Dendritic cell treated with granulocyte-macrophage colony-stimulating factor and Interleukin-4, amounts not matched to agents 40 ng/mL and 50 ng/mL, for 4 days (primary cell): Measurements from ENCODE around the gene PLD5.
"Not testable (repeated sequence)": the region's sequence is repeated elsewhere in the genome, so short reads cannot be mapped to it uniquely, and the experiment has no call there.

Experiments used
- H3K27ac Mint-ChIP-seq: one replicate; pipeline ENCODE4 v1.8.0; 2022; ENCODE audit warnings: mild to moderate bottlenecking, mixed read lengths
- H3K27me3 Mint-ChIP-seq: one replicate; pipeline ENCODE4 v1.8.0; 2022; ENCODE audit warnings: mild to moderate bottlenecking, mixed read lengths
- H3K36me3 Mint-ChIP-seq: one replicate; pipeline ENCODE4 v1.8.0; 2022; ENCODE audit warnings: low read depth, mixed read lengths
- H3K4me1 Mint-ChIP-seq: one replicate; pipeline ENCODE4 v1.8.0; 2022; ENCODE audit warnings: low read depth, mixed read lengths
- H3K4me3 Mint-ChIP-seq: one replicate; pipeline ENCODE4 v1.8.0; 2022; ENCODE audit warnings: mild to moderate bottlenecking, moderate library complexity, mixed read lengths
- H3K9me3 Mint-ChIP-seq: one replicate; pipeline ENCODE4 v1.8.0; 2022; ENCODE audit warnings: mixed read lengths
- intact Hi-C: fragments of 100-400 bp; cut with micrococcal nuclease; formaldehyde crosslinking; loops from one replicate; pipeline ENCODE4 v1.15.0; 2022

Gene PLD5

GRCh38 chr1:242081446-242081845 lies 443.1 kb downstream of the PLD5 start:
- Mint-ChIP-seq H3K9me3 (no peaks in the 10 kb centered on the region), H3K27ac (no peak overlapping the region), H3K36me3 (no peaks in the 10 kb centered on the region), H3K4me3 (no peak overlapping the region), H3K4me1 (no peaks in the 10 kb centered on the region), H3K27me3 (no peaks in the 10 kb centered on the region)
- intact Hi-C loops, result no loop called here

DNA sequence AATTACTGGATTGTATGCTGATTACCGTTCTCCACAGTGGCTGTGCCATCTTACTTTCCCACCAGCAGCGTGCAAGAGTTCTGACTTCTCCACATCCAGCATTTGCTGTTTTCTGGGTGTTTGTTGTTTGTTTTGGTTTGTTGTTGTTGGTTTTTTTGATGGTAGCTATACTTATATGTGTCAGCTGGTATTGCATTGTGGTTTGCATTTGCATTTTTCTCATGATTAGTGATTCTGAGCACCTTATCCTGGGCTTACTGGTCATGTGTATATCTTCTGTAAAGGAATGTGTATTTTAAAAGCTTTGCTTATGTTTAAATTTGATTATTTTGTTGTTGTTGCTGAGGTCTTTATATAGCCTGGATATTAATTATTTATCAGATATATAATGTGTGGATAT lies 458.7 kb downstream of the PLD5 start:
- Mint-ChIP-seq H3K9me3 (no peaks in the 10 kb centered on the region), H3K4me3 (no peak overlapping the region), H3K27ac (no peak overlapping the region), H3K36me3 (no peaks in the 10 kb centered on the region), H3K4me1 (no peaks in the 10 kb centered on the region), H3K27me3 (no peaks in the 10 kb centered on the region)
- intact Hi-C loops, result no loop called here

DNA sequence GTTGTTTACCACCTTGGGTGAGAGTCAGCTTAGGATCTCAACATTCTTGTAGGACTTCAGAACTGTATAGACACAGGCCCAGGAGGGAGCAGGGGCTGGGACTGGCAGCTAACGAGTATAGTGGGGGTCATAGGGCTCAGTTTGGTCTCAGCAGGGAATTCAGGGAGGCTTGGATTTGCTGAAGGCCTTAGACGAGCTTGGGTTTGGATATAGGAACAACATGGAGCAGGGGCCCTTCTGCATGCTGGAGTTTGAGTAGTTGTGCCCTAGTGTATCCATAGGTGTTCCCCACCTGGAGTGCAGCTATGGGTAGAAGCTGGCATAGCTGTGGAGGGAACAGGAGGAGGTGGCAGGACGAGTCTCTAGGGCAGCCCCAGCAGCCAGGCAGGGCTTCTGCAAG lies 462.2 kb downstream of the PLD5 start:
- intact Hi-C loops, result no loop called here
- Mint-ChIP-seq H3K4me3 (no peak overlapping the region), H3K36me3 (no peaks in the 10 kb centered on the region), H3K4me1 (no peaks in the 10 kb centered on the region), H3K27ac (no peak overlapping the region), H3K9me3 (no peaks in the 10 kb centered on the region), H3K27me3 (no peaks in the 10 kb centered on the region)

DNA sequence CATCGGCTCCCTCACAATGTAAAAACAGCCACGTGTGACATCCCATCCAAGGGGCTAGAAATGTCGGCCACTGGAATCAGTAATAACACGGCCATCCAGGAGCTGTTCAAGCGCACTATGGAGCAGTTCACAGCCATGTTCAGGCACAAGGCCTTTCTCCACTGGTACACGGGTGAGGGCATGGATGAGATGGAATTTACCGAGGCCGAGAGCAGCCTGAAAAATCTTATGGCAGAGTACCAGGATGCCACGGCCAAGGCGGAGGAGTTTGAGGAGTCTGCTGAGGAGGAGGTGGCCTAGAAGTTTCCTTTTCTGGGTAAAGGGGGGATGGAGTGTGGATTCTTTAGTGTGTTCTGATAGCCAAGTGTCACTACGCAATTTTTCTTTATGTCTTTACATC lies 464.5 kb downstream of the PLD5 start:
- Mint-ChIP-seq H3K36me3 (no peaks in the 10 kb centered on the region), H3K4me3 (no peak overlapping the region), H3K9me3 (no peaks in the 10 kb centered on the region), H3K27ac (no peak overlapping the region), H3K27me3 (no peaks in the 10 kb centered on the region), H3K4me1 (no peaks in the 10 kb centered on the region)
- intact Hi-C loops, result no loop called here

GRCh38 chr1:242058582-242058981 lies 465.9 kb downstream of the PLD5 start:
- H3K9me3 Mint-ChIP-seq, intact Hi-C loops, H3K27me3 Mint-ChIP-seq, H3K27ac Mint-ChIP-seq, H3K36me3 Mint-ChIP-seq, H3K4me3 Mint-ChIP-seq, H3K4me1 Mint-ChIP-seq: not testable (repeated sequence)

- H3K27me3 Mint-ChIP-seq, H3K9me3 Mint-ChIP-seq, intact Hi-C loops, H3K4me3 Mint-ChIP-seq, H3K4me1 Mint-ChIP-seq, H3K27ac Mint-ChIP-seq, H3K36me3 Mint-ChIP-seq: not testable (repeated sequence)
Measured at GRCh38 chr1:242058181-242058580, 466.3 kb downstream of the PLD5 start.

DNA sequence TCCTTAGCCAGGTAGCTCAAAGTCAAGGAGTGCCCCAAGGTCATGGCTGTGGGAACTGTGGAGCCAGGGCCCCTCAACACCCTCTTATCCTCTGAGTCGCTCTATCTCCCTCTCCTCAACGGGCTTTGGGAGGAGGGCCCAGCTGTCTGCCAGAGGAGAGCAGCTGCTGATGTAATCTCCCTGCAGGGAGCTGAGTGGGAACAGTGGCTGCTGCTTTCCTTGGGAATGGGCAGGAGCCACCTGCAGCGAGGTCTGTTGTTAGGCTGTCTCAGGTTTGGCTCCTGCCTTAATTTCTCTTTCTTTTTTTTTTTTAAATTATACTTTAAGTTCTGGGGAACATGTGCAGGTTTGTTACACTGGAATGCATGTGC lies 466.8 kb downstream of the PLD5 start:
- Mint-ChIP-seq H3K27me3 (no peaks in the 10 kb centered on the region), H3K27ac (no peak overlapping the region), H3K36me3 (no peaks in the 10 kb centered on the region), H3K4me3 (no peak overlapping the region), H3K9me3 (no peaks in the 10 kb centered on the region), H3K4me1 (no peaks in the 10 kb centered on the region)
- intact Hi-C loops, result no loop called here

DNA sequence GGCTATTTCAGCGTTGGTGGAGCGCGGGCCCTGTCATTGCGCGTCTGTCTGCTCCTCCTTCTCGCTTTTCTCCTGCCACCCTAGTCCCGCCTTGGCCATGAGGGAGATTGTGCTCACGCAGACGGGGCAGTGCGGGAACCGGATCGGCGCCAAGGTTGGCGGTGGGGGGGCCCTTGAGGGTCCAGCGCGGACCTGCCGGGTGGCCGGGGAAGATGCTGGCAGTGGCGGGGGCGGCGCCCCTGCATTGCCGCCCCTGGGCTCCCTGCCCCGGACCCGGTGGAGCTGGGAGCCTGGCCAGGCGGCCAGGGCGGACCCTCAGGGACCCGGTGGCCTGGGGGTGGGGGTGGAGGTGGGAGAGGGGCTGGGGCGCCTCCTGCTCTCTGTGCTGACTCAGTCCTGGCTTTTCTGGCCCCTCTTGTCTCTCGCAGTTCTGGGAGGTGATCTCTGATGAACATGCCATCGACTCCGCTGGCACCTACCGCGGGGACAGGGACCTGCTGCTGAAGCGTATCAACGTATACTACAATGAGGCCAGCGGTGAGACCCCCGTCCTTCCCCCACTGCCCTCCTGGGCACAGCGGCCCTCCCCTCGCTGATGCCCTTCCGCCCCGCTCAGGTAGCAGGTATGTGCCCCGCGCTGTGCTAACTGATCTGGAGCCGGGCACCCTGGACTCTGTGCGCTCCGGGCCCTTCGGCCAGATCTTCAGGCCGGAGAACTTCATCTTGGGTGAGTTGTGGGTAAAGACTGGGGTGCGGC lies 467.3 kb downstream of the PLD5 start:
- Mint-ChIP-seq H3K27ac (no peak overlapping the region), H3K4me1 (no peaks in the 10 kb centered on the region), H3K36me3 (no peaks in the 10 kb centered on the region), H3K27me3 (no peaks in the 10 kb centered on the region), H3K9me3 (no peaks in the 10 kb centered on the region), H3K4me3 (no peak overlapping the region)
- intact Hi-C loops, result no loop called here

- Mint-ChIP-seq H3K4me1 (no peaks in the 10 kb centered on the region), H3K4me3 (no peak overlapping the region), H3K27me3 (no peaks in the 10 kb centered on the region), H3K27ac (no peak overlapping the region), H3K36me3 (no peaks in the 10 kb centered on the region), H3K9me3 (no peaks in the 10 kb centered on the region)
- intact Hi-C loops, result no loop called here
Measured at GRCh38 chr1:242055749-242056320, 468.7 kb downstream of the PLD5 start.

DNA sequence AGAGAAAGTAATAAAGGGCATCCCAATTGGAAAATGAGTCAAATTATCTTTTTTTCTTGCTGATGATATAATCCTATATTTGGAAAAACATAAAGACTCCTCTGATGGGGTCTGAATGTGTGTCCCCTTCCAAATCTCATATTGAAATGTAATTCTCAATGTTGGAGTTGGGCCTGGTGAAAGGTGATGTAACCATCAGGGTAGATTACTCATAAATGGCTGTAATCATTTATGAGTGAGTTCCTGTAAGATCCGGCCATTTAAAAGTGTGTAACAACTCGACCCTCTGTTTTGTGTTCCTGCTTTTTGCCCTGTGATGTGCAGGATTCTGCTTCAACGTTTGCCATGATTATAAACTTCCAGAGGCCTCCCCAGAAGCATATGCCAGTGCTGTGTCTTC lies 481.3 kb downstream of the PLD5 start:
- H3K9me3 Mint-ChIP-seq, result no peaks in the 10 kb centered on the region
- H3K4me3 Mint-ChIP-seq, result no peak overlapping the region
- no peak overlapping the region for H3K27ac Mint-ChIP-seq
- no peaks in the 10 kb centered on the region for H3K27me3 Mint-ChIP-seq
- intact Hi-C loops, result no loop called here
- H3K36me3 Mint-ChIP-seq, result no peaks in the 10 kb centered on the region
- no peaks in the 10 kb centered on the region for H3K4me1 Mint-ChIP-seq

GRCh38 chr1:242034392-242034791 lies 490.1 kb downstream of the PLD5 start:
- Mint-ChIP-seq H3K9me3 (no peaks in the 10 kb centered on the region), H3K4me1 (no peaks in the 10 kb centered on the region), H3K27ac (no peak overlapping the region), H3K27me3 (no peaks in the 10 kb centered on the region), H3K36me3 (no peaks in the 10 kb centered on the region), H3K4me3 (no peak overlapping the region)
- intact Hi-C loops, result no loop called here

DNA sequence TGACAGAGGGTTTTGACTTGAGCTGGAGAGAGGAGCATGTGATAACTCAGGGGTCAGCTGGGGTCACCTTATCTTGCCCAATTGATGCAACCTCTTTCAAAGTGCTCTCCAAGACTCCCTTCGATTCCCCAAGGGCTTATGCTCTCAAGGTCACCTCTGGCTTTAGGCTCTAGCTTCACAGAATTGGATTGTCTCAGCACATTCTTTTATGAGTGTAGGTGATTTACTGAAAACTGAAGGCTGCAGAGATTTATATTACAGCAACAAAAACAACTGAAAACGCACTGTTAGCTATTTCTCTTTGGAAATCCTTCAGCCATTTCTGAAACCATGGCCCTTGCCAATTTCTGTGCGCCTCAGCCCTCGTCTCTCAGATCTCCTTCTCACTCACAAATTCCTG lies 491.1 kb downstream of the PLD5 start:
- Mint-ChIP-seq H3K36me3 (no peaks in the 10 kb centered on the region), H3K27ac (no peak overlapping the region), H3K4me1 (no peaks in the 10 kb centered on the region), H3K9me3 (no peaks in the 10 kb centered on the region), H3K4me3 (no peak overlapping the region), H3K27me3 (no peaks in the 10 kb centered on the region)
- intact Hi-C loops, result no loop called here
